Natural killer cell treated with Interleukin-12 subunit alpha and Interleukin-12 subunit beta and Interleukin-15 and Interleukin-18, amount 100 ng/mL, for 72 hours (primary cell): Measurements from ENCODE around the gene NCKIPSD. TPM values are rescaled to one million over a fixed set of nuclear protein-coding genes. Genes with fewer than 3 reads are reported as not detected.
"Not testable (repeated sequence)": the region's sequence is repeated elsewhere in the genome, so short reads cannot be mapped to it uniquely, and the experiment has no call there.

Source experiments
- ATAC-seq, 2 donors: fragments of 150-1000 bp; cut with Tn5 transposase in 1 of 2; sonication (Bioruptor Pico), chemical (Tn5 transposase) in 1 of 2; 2 replicates each; pipeline ENCODE4 v1.10.0; 2021
- DNase-seq: peaks from one replicate; pipeline ENCODE4 v3.0.0; 2022; ENCODE audit warnings: low spot score
- H3K27ac Mint-ChIP-seq, 2 donors: 1 replicate in 1 of 2; 2 replicates in 1 of 2; pipeline ENCODE4 v1.8.0; 2022; ENCODE audit warnings: mixed read lengths in 2 of 2, mild to moderate bottlenecking in 1 of 2, moderate library complexity in 1 of 2
- H3K27me3 Mint-ChIP-seq, 2 donors: 1 replicate in 1 of 2; 2 replicates in 1 of 2; pipeline ENCODE4 v1.8.0; 2022; ENCODE audit warnings: mixed read lengths in 2 of 2
- H3K36me3 Mint-ChIP-seq: one replicate; pipeline ENCODE4 v1.8.0; 2022; ENCODE audit warnings: mixed read lengths
- H3K4me1 Mint-ChIP-seq, 2 donors: 1 replicate in 1 of 2; 2 replicates in 1 of 2; pipeline ENCODE4 v1.8.0; 2022; ENCODE audit warnings: low read depth in 2 of 2, mixed read lengths in 2 of 2, mild to moderate bottlenecking in 1 of 2
- H3K4me3 Mint-ChIP-seq: one replicate; pipeline ENCODE4 v1.8.0; 2022; ENCODE audit warnings: mixed read lengths
- H3K9me3 Mint-ChIP-seq: 2 replicates; pipeline ENCODE4 v1.8.0; 2022; ENCODE audit warnings: mixed read lengths
- total RNA-seq, 2 donors: library from RNA; stranded (reverse); gene quantifications; one replicate each; pipeline ENCODE4 v1.2.3, GENCODE V29; 2022

NCKIPSD gene
- 10 to 100 TPM; 22.7 to 37.0 TPM for total RNA-seq

GRCh38 chr3:48685603-48686511 is at the start of gene NCKIPSD:
TSS of gene NCKIPSD (minus strand) at chr3:48685915. CDS start at chr3:48685807, 108 bp downstream.
- DNase-seq (peak; percentile 88), ATAC-seq (peak; percentile 95 to 97)
- peaks cover 23% of the 10 kb centered on the region in 2 donors for H3K4me1 Mint-ChIP-seq
- H3K27ac Mint-ChIP-seq, result peak within 1 kb of the TSS; percentile 71 to 76
- no peaks in the 10 kb centered on the region for H3K27me3 Mint-ChIP-seq
- H3K9me3 Mint-ChIP-seq, result no peaks in the 10 kb centered on the region
- H3K4me3 Mint-ChIP-seq, result peak within 1 kb of the TSS; percentile 94
- peaks cover under 1% of the 10 kb centered on the region for H3K36me3 Mint-ChIP-seq

GRCh38 chr3:48735075-48735767 is 49.5 kb upstream of the NCKIPSD start:
- H3K27ac Mint-ChIP-seq, DNase-seq, ATAC-seq, H3K27me3 Mint-ChIP-seq, H3K9me3 Mint-ChIP-seq, H3K4me3 Mint-ChIP-seq, H3K4me1 Mint-ChIP-seq, H3K36me3 Mint-ChIP-seq: not testable (repeated sequence)

GRCh38 chr3:48734541-48734940 is 48.8 kb upstream of the NCKIPSD start:
- H3K36me3 Mint-ChIP-seq, H3K4me3 Mint-ChIP-seq, H3K27ac Mint-ChIP-seq, DNase-seq, H3K27me3 Mint-ChIP-seq, H3K4me1 Mint-ChIP-seq, ATAC-seq, H3K9me3 Mint-ChIP-seq: not testable (repeated sequence)

- DNase-seq, H3K4me3 Mint-ChIP-seq, H3K9me3 Mint-ChIP-seq, H3K4me1 Mint-ChIP-seq, H3K27me3 Mint-ChIP-seq, H3K36me3 Mint-ChIP-seq, ATAC-seq, H3K27ac Mint-ChIP-seq: not testable (repeated sequence)
Measured at GRCh38 chr3:48733752-48734518, 48.2 kb upstream of the NCKIPSD start.

- H3K4me1 Mint-ChIP-seq, result no peaks in the 10 kb centered on the region
- H3K36me3 Mint-ChIP-seq, result no peaks in the 10 kb centered on the region
- peaks cover 5 to 6% of the 10 kb centered on the region in 2 donors for H3K27me3 Mint-ChIP-seq
- no peak for ATAC-seq
- no peak overlapping the region for H3K4me3 Mint-ChIP-seq
- H3K27ac Mint-ChIP-seq, result no peak overlapping the region
- no peaks in the 10 kb centered on the region for H3K9me3 Mint-ChIP-seq
- DNase-seq, result no peak
Measured at GRCh38 chr3:48727511-48727910, 41.8 kb upstream of the NCKIPSD start.

- not testable (repeated sequence) for H3K27ac Mint-ChIP-seq, H3K4me1 Mint-ChIP-seq, DNase-seq, ATAC-seq, H3K4me3 Mint-ChIP-seq, H3K9me3 Mint-ChIP-seq, H3K36me3 Mint-ChIP-seq, H3K27me3 Mint-ChIP-seq
Measured at GRCh38 chr3:48725185-48725855, 39.6 kb upstream of the NCKIPSD start.

GRCh38 chr3:48723725-48724124 is 38.0 kb upstream of the NCKIPSD start:
- Mint-ChIP-seq H3K27me3 (peaks cover 5 to 10% of the 10 kb centered on the region in 2 donors), H3K9me3 (no peaks in the 10 kb centered on the region), H3K36me3 (no peaks in the 10 kb centered on the region), H3K4me1 (peaks cover under 1% of the 10 kb centered on the region in 2 donors), H3K4me3 (no peak overlapping the region), H3K27ac (no peak overlapping the region)
- DNase-seq, result no peak
- no peak for ATAC-seq

- ATAC-seq, H3K27me3 Mint-ChIP-seq, H3K9me3 Mint-ChIP-seq, H3K4me3 Mint-ChIP-seq, DNase-seq, H3K4me1 Mint-ChIP-seq, H3K36me3 Mint-ChIP-seq, H3K27ac Mint-ChIP-seq: not testable (repeated sequence)
Measured at GRCh38 chr3:48723293-48723692, 37.6 kb upstream of the NCKIPSD start.

GRCh38 chr3:48716982-48717746 is 31.4 kb upstream of the NCKIPSD start, which contains the start of gene IP6K2:
TSS of gene IP6K2 (minus strand) at chr3:48717221. CDS start at chr3:48695291, 21,930 bp downstream.
- DNase-seq, result peak; percentile 99
- H3K4me3 Mint-ChIP-seq, result peak within 1 kb of the TSS; percentile 93
- H3K36me3 Mint-ChIP-seq, result no peaks in the 10 kb centered on the region

GRCh38 chr3:48716508-48716981 is 30.8 kb upstream of the NCKIPSD start:
- Mint-ChIP-seq H3K27me3 (peaks cover 0 to 4% of the 10 kb centered on the region in 2 donors), H3K9me3 (no peaks in the 10 kb centered on the region), H3K36me3 (no peaks in the 10 kb centered on the region), H3K4me3 (peak overlapping the region; percentile 93), H3K27ac (peak overlapping the region; percentile 81 to 96), H3K4me1 (peaks cover 35 to 36% of the 10 kb centered on the region in 2 donors)
- DNase-seq, result no peak
- no peak for ATAC-seq

More at GRCh38 chr3:48716982-48717746, 31.4 kb upstream of the NCKIPSD start, which contains the start of gene IP6K2:
- H3K9me3 Mint-ChIP-seq, result no peaks in the 10 kb centered on the region
- H3K27me3 Mint-ChIP-seq, result peaks cover 0 to 4% of the 10 kb centered on the region in 2 donors
- H3K27ac Mint-ChIP-seq, result peak within 1 kb of the TSS; percentile 81 to 96
- peak; percentile 100 for ATAC-seq
- peaks cover 31 to 32% of the 10 kb centered on the region in 2 donors for H3K4me1 Mint-ChIP-seq

GRCh38 chr3:48715174-48715800 is 29.6 kb upstream of the NCKIPSD start:
- no peaks in the 10 kb centered on the region for H3K36me3 Mint-ChIP-seq

GRCh38 chr3:48711727-48712126 is 26.0 kb upstream of the NCKIPSD start:
- H3K4me3 Mint-ChIP-seq, result peak overlapping the region; percentile 20
- H3K36me3 Mint-ChIP-seq, result no peaks in the 10 kb centered on the region
- H3K27me3 Mint-ChIP-seq, result no peaks in the 10 kb centered on the region
- DNase-seq, result no peak
- ATAC-seq, result no peak
- H3K9me3 Mint-ChIP-seq, result no peaks in the 10 kb centered on the region
- peak overlapping the region in 1 of 2 donors; percentile 38 for H3K27ac Mint-ChIP-seq
- H3K4me1 Mint-ChIP-seq, result peaks cover 24 to 46% of the 10 kb centered on the region in 2 donors

More at GRCh38 chr3:48715174-48715800, 29.6 kb upstream of the NCKIPSD start:
- DNase-seq (no peak), ATAC-seq (no peak)
- Mint-ChIP-seq H3K4me1 (peaks cover 37 to 41% of the 10 kb centered on the region in 2 donors), H3K27me3 (peaks cover 0 to 1% of the 10 kb centered on the region in 2 donors), H3K4me3 (peak overlapping the region; percentile 93), H3K9me3 (no peaks in the 10 kb centered on the region), H3K27ac (peak overlapping the region; percentile 81 to 96)
